GM23248 (cell line): Measurements from ENCODE around the gene TBKBP1.

Experiments used
- EZH2 ChIP-seq: fragments of 200-600 bp; sonication (generic); IDR thresholded peaks from 2 replicates; pipeline ENCODE4 v1.6.1; 2018; ENCODE audit warnings: antibody characterized with exemption, mild to moderate bottlenecking; ENCODE audit not compliant: insufficient read depth, poor library complexity, severe bottlenecking
- EZH2phosphoT487 ChIP-seq: fragments of 200-600 bp; sonication (generic); IDR thresholded peaks from 2 replicates; pipeline ENCODE4 v1.6.1; 2018; ENCODE audit warnings: antibody characterized with exemption, moderate library complexity, mild to moderate bottlenecking, low read depth; ENCODE audit not compliant: insufficient read depth

- TF ChIP-seq EZH2phosphoT487 (no peak), EZH2 (no peak)
Observed at GRCh38 chr17:47703191-47703591, 9.2 kb downstream of the TBKBP1 start.
